Upper lobe of left lung (tissue), 6 donors: ENCODE measurements around the gene TMX2. TPM values are rescaled to one million over a fixed set of nuclear protein-coding genes. Genes with fewer than 3 reads are reported as not detected.
"Not testable (repeated sequence)": the region's sequence is repeated elsewhere in the genome, so short reads cannot be mapped to it uniquely, and the experiment has no call there.

ENCODE experiments used
- ATAC-seq, 2 donors: fragments of 200-7000 bp; cut with Tn5 transposase; one replicate each; pipeline ENCODE4 v1.9.1; 2022; ENCODE audit warnings: mild to moderate bottlenecking in 2 of 2, moderate library complexity in 2 of 2; ENCODE audit not compliant: low FRiP score in 2 of 2
- DNase-seq, 2 donors: peaks; one replicate each; pipeline ENCODE4 v3.0.0-alpha.2; 2019 to 2020
- H3K27ac ChIP-seq, 4 donors: fragments of 200-600 bp; sonication (generic); one replicate each; pipeline ENCODE4 v1.5.1; 2016 to 2019
- H3K27me3 ChIP-seq, 4 donors: fragments of 200-600 bp; sonication (generic); one replicate each; pipeline ENCODE4 v1.5.1; 2017 to 2019
- H3K36me3 ChIP-seq, 4 donors: fragments of 200-600 bp; sonication (generic); one replicate each; pipeline ENCODE4 v1.5.1; 2016 to 2019
- H3K4me1 ChIP-seq, 4 donors: fragments of 200-600 bp; sonication (generic); one replicate each; pipeline ENCODE4 v1.5.1; 2018 to 2019
- H3K4me3 ChIP-seq, 4 donors: fragments of 200-600 bp; sonication (generic); one replicate each; pipeline ENCODE4 v1.5.1; 2017 to 2019; ENCODE audit warnings: mild to moderate bottlenecking in 2 of 4, moderate library complexity in 1 of 4
- H3K9me3 ChIP-seq, 4 donors: fragments of 200-600 bp; sonication (generic); one replicate each; pipeline ENCODE4 v1.5.1; 2018 to 2019
- EP300 ChIP-seq, 4 donors: sonication (generic); formaldehyde crosslinking; IDR thresholded peaks; one replicate each; pipeline ENCODE4 v1.5.1; 2017; ENCODE audit warnings: antibody characterized with exemption in 4 of 4, control low read depth in 2 of 4
- POLR2A ChIP-seq, 4 donors: fragments of 450-650 bp; IDR thresholded peaks; one replicate each; pipeline ENCODE4 v1.5.1; 2016 to 2017; ENCODE audit warnings: antibody characterized with exemption in 4 of 4, mild to moderate bottlenecking in 2 of 4
- POLR2AphosphoS5 ChIP-seq, 2 donors: sonication (generic); formaldehyde crosslinking; IDR thresholded peaks; one replicate each; pipeline ENCODE4 v1.5.1; 2017; ENCODE audit warnings: antibody characterized with exemption in 2 of 2
- WGBS, 2 donors: methylation state at CpG; one replicate each; pipeline ENCODE4 v1.1.5; 2017 to 2018; 5-methylcytosine and 5-hydroxymethylcytosine counted together
- total RNA-seq, 6 donors: library from RNA; depleted of rRNA in 4 of 6; stranded (reverse); fragments of >200 nt in 4 of 6; gene quantifications; one replicate each; pipeline versions ENCODE4 v1.1.0 to v1.2.1, GENCODE V29; 2016 to 2021
- TF ChIP-seq, protein P1 (sequence below), 6 experiments: fragments of 450-650 bp in 4 of 6; fragments of 200-600 bp in 2 of 6; sonication (generic) in 2 of 6; IDR thresholded peaks; one replicate each; pipeline ENCODE4 v1.5.1; 2016 to 2019; ENCODE audit warnings: antibody characterized with exemption in 6 of 6
- donor health status: DM: no; HTN: no; CAD: no; lungs with moderate emphysema.
- donor health status: DM: no; HTN: yes; CAD: no; lungs with severe emphysema.

TMX2 gene
- total RNA-seq, 6 donors from 2014 or later = 16.2 to 67.3 (median 53.1) TPM

DNA sequence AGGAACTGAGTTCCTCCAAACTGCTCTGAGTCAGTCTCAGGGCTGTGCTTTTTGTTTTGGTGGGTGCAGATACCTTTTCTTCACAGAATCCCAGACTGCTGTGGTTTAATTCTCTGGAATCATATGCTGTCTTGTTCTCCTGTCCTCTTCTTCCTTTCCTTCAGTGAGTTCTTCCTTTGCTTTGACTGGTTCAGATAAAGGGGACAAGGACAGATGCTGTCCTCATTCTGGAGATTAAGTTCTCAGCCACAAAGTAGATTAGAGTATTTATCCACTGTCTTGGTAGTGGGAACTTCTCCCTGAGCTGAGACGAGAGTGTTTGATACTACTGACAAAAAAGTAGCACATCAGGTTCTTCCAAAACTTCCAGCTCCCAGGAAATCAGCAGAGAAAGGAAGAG, 31.2 kb upstream of the TMX2 start:
- Histone ChIP-seq H3K36me3 (peaks cover 14 to 76% (median 34%) of the 10 kb centered on the region in 4 donors), H3K4me3 (no peak overlapping the region), H3K4me1 (peaks cover 4 to 24% (median 8%) of the 10 kb centered on the region in 4 donors), H3K27ac (no peak overlapping the region), H3K9me3 (no peaks in the 10 kb centered on the region), H3K27me3 (no peaks in the 10 kb centered on the region)
- ATAC-seq (no peak), DNase-seq (no peak)
- TF ChIP-seq EP300 (IDR thresholded peaks at IDR 0.05) (no peak), POLR2A (IDR thresholded peaks at IDR 0.05) (no peak), POLR2AphosphoS5 (IDR thresholded peaks at IDR 0.05) (no peak)
- TF ChIP-seq, protein P1, sequence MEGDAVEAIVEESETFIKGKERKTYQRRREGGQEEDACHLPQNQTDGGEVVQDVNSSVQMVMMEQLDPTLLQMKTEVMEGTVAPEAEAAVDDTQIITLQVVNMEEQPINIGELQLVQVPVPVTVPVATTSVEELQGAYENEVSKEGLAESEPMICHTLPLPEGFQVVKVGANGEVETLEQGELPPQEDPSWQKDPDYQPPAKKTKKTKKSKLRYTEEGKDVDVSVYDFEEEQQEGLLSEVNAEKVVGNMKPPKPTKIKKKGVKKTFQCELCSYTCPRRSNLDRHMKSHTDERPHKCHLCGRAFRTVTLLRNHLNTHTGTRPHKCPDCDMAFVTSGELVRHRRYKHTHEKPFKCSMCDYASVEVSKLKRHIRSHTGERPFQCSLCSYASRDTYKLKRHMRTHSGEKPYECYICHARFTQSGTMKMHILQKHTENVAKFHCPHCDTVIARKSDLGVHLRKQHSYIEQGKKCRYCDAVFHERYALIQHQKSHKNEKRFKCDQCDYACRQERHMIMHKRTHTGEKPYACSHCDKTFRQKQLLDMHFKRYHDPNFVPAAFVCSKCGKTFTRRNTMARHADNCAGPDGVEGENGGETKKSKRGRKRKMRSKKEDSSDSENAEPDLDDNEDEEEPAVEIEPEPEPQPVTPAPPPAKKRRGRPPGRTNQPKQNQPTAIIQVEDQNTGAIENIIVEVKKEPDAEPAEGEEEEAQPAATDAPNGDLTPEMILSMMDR (IDR thresholded peaks at IDR 0.05) = no peak
- WGBS, 2 donors = 67% methylated on average over 1 of the region's 1 CpG

- not testable (repeated sequence) for H3K4me1 ChIP-seq, DNase-seq, H3K9me3 ChIP-seq, H3K4me3 ChIP-seq, H3K27me3 ChIP-seq, ATAC-seq, H3K27ac ChIP-seq
- peaks cover 52 to 100% (median 90%) of the 10 kb centered on the region in 4 donors for H3K36me3 ChIP-seq
- 95 to 99% methylated on average over 5 of the region's 5 CpGs for WGBS, 2 donors
Observed at GRCh38 chr11:57690474-57690873, 21.9 kb upstream of the TMX2 start.

DNA sequence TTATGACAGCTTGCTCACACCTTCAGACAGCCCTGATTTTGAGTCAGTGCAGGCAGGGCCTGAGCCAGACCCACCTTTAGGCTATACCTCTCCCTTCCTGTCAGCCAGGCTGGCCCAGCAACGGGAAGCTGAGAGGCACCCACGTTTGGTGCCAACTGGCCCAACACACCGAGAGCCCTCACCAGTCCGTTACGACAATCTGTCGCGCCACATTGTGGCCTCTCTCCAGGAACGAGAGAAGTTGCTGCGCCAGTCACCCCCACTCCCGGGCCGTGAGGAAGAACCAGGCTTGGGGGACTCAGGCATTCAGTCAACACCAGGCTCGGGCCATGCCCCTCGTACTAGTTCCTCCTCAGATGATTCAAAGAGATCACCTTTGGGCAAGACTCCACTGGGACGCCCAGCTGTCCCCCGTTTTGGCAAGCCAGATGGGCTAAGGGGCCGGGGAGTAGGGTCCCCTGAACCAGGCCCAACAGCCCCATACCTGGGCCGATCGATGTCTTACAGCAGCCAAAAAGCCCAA, 13.5 kb upstream of the TMX2 start:
- Histone ChIP-seq H3K4me1 (no peaks in the 10 kb centered on the region), H3K36me3 (peaks cover 57 to 97% (median 85%) of the 10 kb centered on the region in 4 donors), H3K9me3 (no peaks in the 10 kb centered on the region), H3K4me3 (no peak overlapping the region), H3K27ac (no peak overlapping the region), H3K27me3 (no peaks in the 10 kb centered on the region)
- ATAC-seq (peak in 1 of 2 donors; percentile 43), DNase-seq (peak in 1 of 2 donors; percentile 38)
- 91 to 93% methylated on average over 15 to 18 of the region's 18 CpGs for WGBS, 2 donors
- TF ChIP-seq POLR2A (IDR thresholded peaks at IDR 0.05) (no peak), POLR2AphosphoS5 (IDR thresholded peaks at IDR 0.05) (no peak), EP300 (IDR thresholded peaks at IDR 0.05) (no peak)
- TF ChIP-seq, protein P1 (IDR thresholded peaks at IDR 0.05) = no peak

DNA sequence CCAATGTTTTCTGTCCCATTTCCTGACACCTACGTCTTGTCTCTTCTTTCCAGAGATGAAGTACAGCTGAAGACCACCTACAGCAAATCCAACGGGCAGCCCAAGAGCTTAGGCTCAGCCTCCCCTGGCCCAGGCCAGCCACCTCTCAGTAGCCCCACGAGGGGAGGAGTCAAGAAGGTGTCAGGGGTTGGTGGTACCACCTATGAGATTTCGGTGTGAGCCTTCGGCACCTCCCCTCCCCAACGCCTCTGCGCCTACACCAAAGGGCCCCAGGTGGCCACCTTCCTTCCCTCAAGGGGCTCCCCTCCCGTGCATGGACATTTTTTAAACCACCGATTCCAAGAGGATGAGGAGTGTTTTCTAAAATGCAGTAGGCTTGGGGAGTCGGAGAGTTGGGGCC, 12.6 kb upstream of the TMX2 start:
- peaks cover 48 to 97% (median 83%) of the 10 kb centered on the region in 4 donors for H3K36me3 ChIP-seq

DNA sequence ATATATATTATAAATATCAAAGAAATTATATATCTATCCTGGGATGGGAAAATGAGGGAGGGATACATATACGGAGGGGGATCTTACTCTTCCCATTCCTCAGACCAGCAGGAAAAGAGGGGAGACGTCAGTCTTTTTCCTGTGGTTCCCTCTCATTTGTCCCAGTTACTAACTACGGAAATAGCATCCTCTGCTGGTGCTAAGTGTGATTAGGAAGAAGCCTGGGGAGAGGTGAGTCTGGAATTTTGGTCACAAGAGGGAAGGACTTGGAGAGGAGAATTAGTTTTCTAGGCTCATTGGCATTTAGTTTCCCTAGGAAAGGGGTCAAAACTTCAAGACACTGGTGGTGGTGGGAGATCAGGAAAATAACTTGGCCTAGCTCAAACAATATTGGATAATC, 12.0 kb upstream of the TMX2 start:
- Histone ChIP-seq H3K27me3 (no peaks in the 10 kb centered on the region), H3K4me3 (no peak overlapping the region), H3K36me3 (peaks cover 42 to 96% (median 79%) of the 10 kb centered on the region in 4 donors), H3K27ac (no peak overlapping the region), H3K9me3 (no peaks in the 10 kb centered on the region), H3K4me1 (no peaks in the 10 kb centered on the region)
- ATAC-seq (no peak), DNase-seq (no peak)
- TF ChIP-seq EP300 (IDR thresholded peaks at IDR 0.05) = no peak
- no peak for TF ChIP-seq POLR2AphosphoS5 (IDR thresholded peaks at IDR 0.05)
- TF ChIP-seq, protein P1 (IDR thresholded peaks at IDR 0.05) = no peak
- TF ChIP-seq POLR2A (IDR thresholded peaks at IDR 0.05) = no peak
- WGBS, 2 donors = 69 to 75% methylated on average over 3 of the region's 3 CpGs

More for the DNA sequence above, 12.6 kb upstream of the TMX2 start:
- H3K4me1 ChIP-seq = no peaks in the 10 kb centered on the region
- H3K9me3 ChIP-seq = no peaks in the 10 kb centered on the region
- 88 to 95% methylated on average over 10 of the region's 10 CpGs for WGBS, 2 donors
- TF ChIP-seq EP300 (IDR thresholded peaks at IDR 0.05) = no peak
- no peak for TF ChIP-seq POLR2AphosphoS5 (IDR thresholded peaks at IDR 0.05)
- no peak for TF ChIP-seq POLR2A (IDR thresholded peaks at IDR 0.05)
- TF ChIP-seq, protein P1 (IDR thresholded peaks at IDR 0.05) = no peak
- H3K27me3 ChIP-seq = no peaks in the 10 kb centered on the region
- H3K27ac ChIP-seq = no peak overlapping the region
- ATAC-seq = no peak
- DNase-seq = no peak
- H3K4me3 ChIP-seq = no peak overlapping the region
